SU-DHL-6 (cell line): ENCODE data around the gene HP.
"Not testable (repeated sequence)": the region's sequence is repeated elsewhere in the genome, so short reads cannot be mapped to it uniquely, and the experiment has no call there.

ENCODE experiments used
- EZH2phosphoT487 ChIP-seq: fragments of 200-600 bp; sonication (generic), shearing (Covaris generic); conservative IDR thresholded peaks from 2 replicates; pipeline ENCODE4 v1.6.1; 2018; ENCODE audit warnings: mild to moderate bottlenecking, antibody characterized with exemption, low read length, moderate library complexity, mixed read lengths
- TF ChIP-seq, protein P1 (sequence below): fragments of 200-600 bp; sonication (generic); IDR thresholded peaks from one replicate; pipeline ENCODE4 v1.5.1; 2017; ENCODE audit warnings: antibody characterized with exemption, mild to moderate bottlenecking, low read length, moderate library complexity; ENCODE audit not compliant: insufficient read depth, poor library complexity, severe bottlenecking

DNA sequence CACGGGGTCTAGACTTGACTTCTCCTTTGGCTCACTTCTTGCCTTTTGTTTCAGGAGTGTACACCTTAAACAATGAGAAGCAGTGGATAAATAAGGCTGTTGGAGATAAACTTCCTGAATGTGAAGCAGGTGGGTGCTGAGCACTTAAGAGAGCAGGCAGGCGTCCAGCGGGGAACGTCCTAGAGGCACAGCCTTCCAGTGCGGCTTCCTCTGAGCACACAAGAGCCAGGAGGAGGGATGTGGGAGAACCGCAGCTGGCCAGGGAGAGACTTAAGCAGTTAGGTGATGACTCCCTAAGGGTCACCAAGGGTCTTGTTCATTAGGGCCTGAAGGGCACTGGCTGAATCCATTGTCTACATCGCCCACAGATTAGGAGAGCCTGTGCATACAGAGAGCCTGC, 4.8 kb downstream of the HP start:
- TF ChIP-seq, protein P1, sequence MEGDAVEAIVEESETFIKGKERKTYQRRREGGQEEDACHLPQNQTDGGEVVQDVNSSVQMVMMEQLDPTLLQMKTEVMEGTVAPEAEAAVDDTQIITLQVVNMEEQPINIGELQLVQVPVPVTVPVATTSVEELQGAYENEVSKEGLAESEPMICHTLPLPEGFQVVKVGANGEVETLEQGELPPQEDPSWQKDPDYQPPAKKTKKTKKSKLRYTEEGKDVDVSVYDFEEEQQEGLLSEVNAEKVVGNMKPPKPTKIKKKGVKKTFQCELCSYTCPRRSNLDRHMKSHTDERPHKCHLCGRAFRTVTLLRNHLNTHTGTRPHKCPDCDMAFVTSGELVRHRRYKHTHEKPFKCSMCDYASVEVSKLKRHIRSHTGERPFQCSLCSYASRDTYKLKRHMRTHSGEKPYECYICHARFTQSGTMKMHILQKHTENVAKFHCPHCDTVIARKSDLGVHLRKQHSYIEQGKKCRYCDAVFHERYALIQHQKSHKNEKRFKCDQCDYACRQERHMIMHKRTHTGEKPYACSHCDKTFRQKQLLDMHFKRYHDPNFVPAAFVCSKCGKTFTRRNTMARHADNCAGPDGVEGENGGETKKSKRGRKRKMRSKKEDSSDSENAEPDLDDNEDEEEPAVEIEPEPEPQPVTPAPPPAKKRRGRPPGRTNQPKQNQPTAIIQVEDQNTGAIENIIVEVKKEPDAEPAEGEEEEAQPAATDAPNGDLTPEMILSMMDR, result not testable (repeated sequence)
- not testable (repeated sequence) for TF ChIP-seq EZH2phosphoT487
